Activated naive CD4-positive, alpha-beta T cell (primary cell): ENCODE data around the gene MTUS2.

Source experiments
- DNase-seq, 4 experiments: peaks; one replicate each; lab custom pipeline; 2025; lab: John Stamatoyannopoulos, UW

MTUS2 gene

GRCh38 chr13:29024783-29025182 is 204.6 kb downstream of the MTUS2 start:
- DNase-seq, result no peak

- no peak for DNase-seq
Measured at GRCh38 chr13:29028868-29029267, 208.7 kb downstream of the MTUS2 start.

GRCh38 chr13:29038700-29039099 is 218.6 kb downstream of the MTUS2 start:
- no peak for DNase-seq

GRCh38 chr13:29039212-29039611 is 219.1 kb downstream of the MTUS2 start:
- DNase-seq, result no peak

GRCh38 chr13:29046588-29046987 is 226.4 kb downstream of the MTUS2 start:
- DNase-seq, result no peak

GRCh38 chr13:29049524-29049923 is 229.4 kb downstream of the MTUS2 start:
- no peak for DNase-seq

- no peak for DNase-seq
Measured at GRCh38 chr13:29050719-29051118, 230.6 kb downstream of the MTUS2 start.

- DNase-seq, result no peak
Measured at GRCh38 chr13:29059800-29060199, 239.7 kb downstream of the MTUS2 start.

- DNase-seq, result no peak
Measured at GRCh38 chr13:29065142-29065541, 245.0 kb downstream of the MTUS2 start.

GRCh38 chr13:29067306-29067945 is 247.3 kb downstream of the MTUS2 start:
- DNase-seq, result no peak

GRCh38 chr13:29073755-29074154 is 253.6 kb downstream of the MTUS2 start:
- DNase-seq, result no peak

- no peak for DNase-seq
Measured at GRCh38 chr13:29077051-29077813, 257.1 kb downstream of the MTUS2 start.

- DNase-seq, result no peak
Measured at GRCh38 chr13:29081036-29081435, 260.9 kb downstream of the MTUS2 start.

- no peak for DNase-seq
Measured at GRCh38 chr13:29081697-29082440, 261.7 kb downstream of the MTUS2 start.

GRCh38 chr13:29099781-29100406 is 279.8 kb downstream of the MTUS2 start:
- no peak for DNase-seq

- DNase-seq, result no peak
Measured at GRCh38 chr13:29100758-29101157, 280.6 kb downstream of the MTUS2 start.

- no peak for DNase-seq
Measured at GRCh38 chr13:29101409-29101808, 281.3 kb downstream of the MTUS2 start.

- DNase-seq, result no peak
Measured at GRCh38 chr13:29101905-29102304, 281.8 kb downstream of the MTUS2 start.

GRCh38 chr13:29103065-29103800 is 283.1 kb downstream of the MTUS2 start:
- DNase-seq, result no peak

- DNase-seq, result no peak
Measured at GRCh38 chr13:29104461-29104860, 284.3 kb downstream of the MTUS2 start.

GRCh38 chr13:29105779-29106178 is 285.6 kb downstream of the MTUS2 start:
- no peak for DNase-seq

GRCh38 chr13:29106651-29107050 is 286.5 kb downstream of the MTUS2 start:
- no peak for DNase-seq
